Measurements from ENCODE around the gene POR.

POR gene

DNA sequence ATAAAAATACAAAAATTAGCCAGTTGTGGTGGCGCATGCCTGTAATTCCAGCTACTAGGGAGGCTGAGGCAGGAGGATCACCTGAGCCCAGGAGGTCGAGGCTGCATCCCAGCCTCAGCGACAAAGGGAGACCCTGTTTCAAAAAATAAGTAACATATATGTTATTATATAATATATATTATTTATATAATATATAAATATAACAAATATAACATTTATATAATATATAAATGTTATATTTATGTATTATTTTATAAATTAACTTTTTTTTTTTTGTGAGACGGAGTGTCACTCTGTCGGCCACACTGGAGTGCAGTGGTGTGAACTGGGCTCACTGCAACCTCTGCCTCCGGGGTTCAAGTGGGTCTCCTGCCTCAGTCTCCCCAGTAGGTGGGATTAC lies 1.5 kb upstream of the POR start:
- no peak overlapping the region for H3K4me3 ChIP-seq (replicated peaks; ENCODE audit: low read depth, low read length)
- TF ChIP-seq CTCF (IDR thresholded peaks at IDR 0.05; ENCODE audit: low read length, missing control alignments), result no peak
- DNase-seq (ENCODE audit: low read depth), result no peak

GRCh38 chr7:75914169-75914654 lies 743 bp upstream of the POR start:
- TF ChIP-seq CTCF (IDR thresholded peaks at IDR 0.05; ENCODE audit: low read length, missing control alignments), result no peak
- H3K4me3 ChIP-seq (replicated peaks; ENCODE audit: low read depth, low read length), result peak overlapping the region; percentile 78
- no peak for DNase-seq (ENCODE audit: low read depth)

DNA sequence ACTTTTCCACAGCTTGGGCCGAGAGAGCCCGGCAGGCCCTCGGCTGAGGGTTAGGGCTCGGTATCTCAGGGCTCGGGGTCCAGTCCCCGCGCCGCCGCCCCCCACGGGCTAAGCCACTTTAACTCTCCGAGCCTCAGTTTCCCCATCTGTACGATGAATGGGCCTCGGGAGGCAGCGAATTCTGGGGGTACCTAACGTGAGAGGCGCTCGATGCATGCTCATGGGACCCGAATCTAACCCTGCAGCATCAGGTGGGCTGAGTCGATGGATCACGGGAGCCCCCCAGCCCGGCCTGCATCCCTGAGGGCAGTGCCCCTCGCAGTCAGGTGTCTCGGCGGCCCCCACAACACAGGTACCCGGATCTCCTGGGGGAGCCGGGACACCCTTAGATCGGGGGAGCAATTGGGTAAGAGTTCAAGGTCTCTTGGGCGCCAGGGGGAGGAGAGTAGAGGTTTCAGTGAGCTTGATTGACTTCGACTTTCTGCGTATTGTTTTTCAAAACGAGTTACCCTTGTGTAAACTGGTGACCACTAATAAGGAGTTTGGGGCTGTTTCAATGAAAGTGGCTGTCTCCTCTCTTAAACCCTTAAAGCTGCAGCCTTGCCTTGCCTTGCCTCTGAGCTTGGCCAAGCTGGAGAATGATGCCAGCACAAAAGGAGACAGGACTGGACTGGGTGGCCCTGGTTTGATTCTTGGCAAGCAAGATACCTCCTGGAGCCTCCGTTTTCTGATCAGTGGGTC lies 631 bp downstream of the POR start:
- peak overlapping the region; percentile 78 for H3K4me3 ChIP-seq (replicated peaks; ENCODE audit: low read depth, low read length)
- no peak for TF ChIP-seq CTCF (IDR thresholded peaks at IDR 0.05; ENCODE audit: low read length, missing control alignments)
- DNase-seq (ENCODE audit: low read depth), result peak; percentile 50

GRCh38 chr7:75916259-75916658 lies 1.3 kb downstream of the POR start:
- H3K4me3 ChIP-seq (replicated peaks; ENCODE audit: low read depth, low read length), result peak overlapping the region; percentile 78
- no peak for TF ChIP-seq CTCF (IDR thresholded peaks at IDR 0.05; ENCODE audit: low read length, missing control alignments)
- DNase-seq (ENCODE audit: low read depth), result no peak

DNA sequence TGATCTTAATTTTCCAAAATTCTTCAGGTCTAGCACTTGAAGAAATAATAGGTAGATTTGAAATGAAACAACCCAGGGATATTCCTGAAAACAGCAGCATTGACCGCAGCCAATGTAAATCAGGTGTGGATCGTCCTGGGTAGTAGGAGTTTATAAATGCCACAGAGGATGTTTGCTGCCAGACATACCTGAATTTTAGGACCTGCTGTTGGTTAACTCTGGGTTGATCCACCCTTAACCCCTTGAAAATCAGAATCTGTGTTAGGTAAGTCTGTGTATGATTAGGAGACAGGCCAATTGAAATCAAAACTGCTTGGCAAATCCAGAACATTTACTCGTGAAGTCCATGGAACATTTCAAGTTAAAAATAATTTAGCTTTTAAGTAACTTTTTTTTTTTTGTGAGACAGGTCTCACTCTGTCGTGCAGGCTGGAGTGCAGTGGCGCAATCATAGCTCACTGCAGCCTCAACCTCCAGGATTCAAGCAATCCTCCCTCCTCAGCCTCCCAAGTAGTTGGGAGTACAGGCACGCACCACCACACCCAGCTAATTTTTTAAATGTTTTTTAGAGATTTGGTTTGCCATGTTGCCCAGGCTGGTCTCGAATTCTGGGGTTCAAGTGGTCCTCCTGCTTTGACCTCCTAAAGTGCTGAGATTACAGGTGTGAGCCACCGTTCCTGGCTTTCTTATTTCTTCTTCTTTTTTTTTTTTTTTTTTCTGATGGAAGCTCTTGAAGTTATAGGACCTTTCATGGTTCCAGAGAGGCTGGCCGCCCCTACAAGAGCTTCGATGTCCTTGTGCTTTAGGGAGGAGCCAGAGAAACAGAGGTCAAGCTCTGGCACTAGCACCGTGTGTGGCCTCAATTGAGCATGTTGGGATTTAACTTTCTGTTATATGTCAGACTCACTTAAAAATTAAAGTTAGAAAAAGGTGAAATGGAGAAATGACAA lies 2.0 kb downstream of the POR start:
- H3K4me3 ChIP-seq (replicated peaks; ENCODE audit: low read depth, low read length), result peak overlapping the region; percentile 78
- DNase-seq (ENCODE audit: low read depth), result no peak
- TF ChIP-seq CTCF (IDR thresholded peaks at IDR 0.05; ENCODE audit: low read length, missing control alignments), result no peak

- peak; percentile 48 for DNase-seq (ENCODE audit: low read depth)
- TF ChIP-seq CTCF (IDR thresholded peaks at IDR 0.05; ENCODE audit: low read length, missing control alignments), result no peak
- no peak overlapping the region for H3K4me3 ChIP-seq (replicated peaks; ENCODE audit: low read depth, low read length)
Measured at GRCh38 chr7:75920431-75921161, 5.6 kb downstream of the POR start.

All from fibroblast of pulmonary artery (primary cell).